WI38 (cell line): ENCODE measurements around the gene CCDC51.
A peak's percentile ranks its signal among the peaks of the same experiment; 100 is the strongest.

ENCODE experiments used
- H3K4me3 ChIP-seq: 2 replicates; pipeline ENCODE4 v1.5.1; 2011; ENCODE audit warnings: low read depth, mild to moderate bottlenecking, control low read depth, low read length
- CTCF ChIP-seq: IDR thresholded peaks from 2 replicates; pipeline ENCODE4 v1.5.1; 2012; ENCODE audit warnings: low read depth, mild to moderate bottlenecking, control low read depth, low read length

CCDC51 gene

GRCh38 chr3:48431224-48432029, 8.5 kb downstream of the CCDC51 start:
- TF ChIP-seq CTCF: no peak
- H3K4me3 ChIP-seq: no peak overlapping the region

GRCh38 chr3:48430708-48431101, 9.2 kb downstream of the CCDC51 start:
- H3K4me3 ChIP-seq: no peak overlapping the region
- no peak for TF ChIP-seq CTCF

GRCh38 chr3:48429960-48430707, 9.8 kb downstream of the CCDC51 start, which contains the start of gene PLXNB1:
PLXNB1 (minus strand) TSS chr3:48430086; CDS start chr3:48424611, 5,475 bp downstream.
- no peak for TF ChIP-seq CTCF
- H3K4me3 ChIP-seq: peak within 1 kb of the TSS; percentile 69

- H3K4me3 ChIP-seq: peak overlapping the region; percentile 69
- no peak for TF ChIP-seq CTCF
Measured at GRCh38 chr3:48429317-48429959, 10.5 kb downstream of the CCDC51 start.

- no peak for TF ChIP-seq CTCF
- peak overlapping the region; percentile 69 for H3K4me3 ChIP-seq
Measured at GRCh38 chr3:48428572-48429316, 11.2 kb downstream of the CCDC51 start.

GRCh38 chr3:48428088-48428571, 11.8 kb downstream of the CCDC51 start:
- peak overlapping the region; percentile 69 for H3K4me3 ChIP-seq
- TF ChIP-seq CTCF: no peak
